ENCODE results near the gene C6orf118.

C6orf118 gene

DNA sequence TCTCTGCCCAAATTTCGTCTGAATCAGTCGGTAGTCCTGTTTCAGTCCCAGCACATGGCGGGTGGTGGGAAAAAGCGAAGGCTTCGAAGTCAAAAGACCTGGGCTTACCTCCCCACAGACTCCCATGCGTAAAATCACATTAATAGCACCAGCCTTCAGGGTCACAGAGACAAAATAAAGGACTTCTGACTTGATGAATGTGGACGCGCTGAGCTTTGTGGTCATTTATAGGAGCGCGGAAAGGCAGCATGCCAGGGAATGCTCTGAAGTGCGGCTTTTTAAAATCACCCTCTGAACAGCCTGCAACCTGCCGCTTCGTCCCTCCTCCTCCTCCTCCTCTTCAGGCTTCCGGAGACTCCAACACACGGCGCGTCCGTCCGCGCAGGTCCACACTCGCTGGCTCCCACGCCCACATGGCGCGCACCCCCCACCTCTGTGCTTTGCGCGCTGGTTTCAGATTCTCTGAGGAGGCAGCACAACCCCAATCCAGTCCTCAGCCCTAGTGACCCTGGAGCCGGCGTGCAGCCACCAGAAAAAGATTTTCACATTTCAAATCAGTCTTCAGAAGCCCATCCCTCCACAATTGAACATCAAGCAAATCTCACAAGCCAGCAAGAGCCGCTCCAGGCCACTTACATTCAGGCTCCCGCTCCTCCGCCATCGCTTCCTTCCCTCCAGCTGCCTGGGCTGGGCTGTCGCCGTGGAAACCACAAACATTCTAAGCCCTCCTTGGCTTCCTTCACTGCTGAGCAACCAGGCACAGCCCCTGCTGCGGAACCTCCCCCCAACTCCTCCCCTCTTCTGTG, at the start of gene C6orf118:
C6orf118 (minus strand) TSS at position 680 of the 806 bp plus-strand sequence; CDS start at position 661, 19 bp downstream.
- peak; percentile 80 for DNase-seq

DNA sequence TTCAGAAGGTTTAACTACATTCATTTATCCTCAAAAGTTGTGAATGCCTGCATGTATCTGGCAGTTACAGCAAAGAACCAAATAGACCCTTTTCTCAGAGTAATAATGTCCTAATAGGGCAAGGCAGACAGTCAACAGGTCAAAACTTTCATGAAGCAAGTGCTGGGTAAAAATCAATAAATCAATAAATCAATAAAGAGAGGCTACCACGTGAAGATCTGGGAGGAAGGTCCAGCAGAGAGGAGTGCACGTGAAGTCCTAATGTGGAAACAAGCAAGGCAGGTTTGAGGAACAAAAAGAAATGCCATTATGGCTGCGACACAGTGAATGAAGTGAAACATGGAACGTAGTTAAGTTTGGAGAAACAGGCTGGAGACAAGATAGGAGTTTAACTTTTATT, 36.3 kb upstream of the C6orf118 start:
- DNase-seq = no peak

DNA sequence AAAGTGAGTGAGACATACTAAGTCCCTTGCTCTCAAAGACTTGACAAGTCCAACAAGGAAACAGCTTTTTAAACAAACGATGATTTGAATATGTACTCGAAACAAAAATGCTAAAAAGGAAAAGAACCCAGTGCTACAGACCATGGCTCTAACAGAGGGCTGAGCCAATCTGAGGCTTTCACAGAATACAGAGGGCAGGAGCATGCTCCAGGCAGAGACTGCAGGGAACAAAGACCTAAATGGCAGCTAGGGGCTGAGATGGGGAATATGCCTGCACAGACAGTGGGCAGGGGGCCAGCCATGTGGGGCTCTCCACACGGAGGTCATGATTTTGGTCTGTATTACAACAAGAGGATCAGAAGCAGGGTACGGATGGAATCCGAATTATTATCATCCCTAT, 31.1 kb upstream of the C6orf118 start:
- no peak for DNase-seq

DNA sequence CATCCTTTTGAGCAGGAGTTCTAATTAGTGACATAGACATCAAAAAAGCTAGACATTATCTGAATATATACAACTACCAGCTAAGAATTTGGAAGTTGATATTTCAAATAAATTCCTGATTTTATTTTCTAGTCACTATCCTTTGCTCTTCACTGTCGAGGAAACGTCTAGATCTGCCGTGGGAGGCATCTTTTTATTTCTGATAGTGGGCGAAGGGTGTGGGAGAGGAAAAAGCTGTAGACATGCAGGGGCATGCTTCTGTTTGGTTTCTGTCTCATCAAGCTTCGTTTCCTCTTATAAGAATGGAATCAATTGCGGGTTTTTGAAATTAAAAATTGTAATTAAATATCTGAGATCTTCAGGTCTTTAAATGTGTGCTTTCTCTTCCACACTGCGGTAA, 16.2 kb upstream of the C6orf118 start:
- no peak for DNase-seq

DNA sequence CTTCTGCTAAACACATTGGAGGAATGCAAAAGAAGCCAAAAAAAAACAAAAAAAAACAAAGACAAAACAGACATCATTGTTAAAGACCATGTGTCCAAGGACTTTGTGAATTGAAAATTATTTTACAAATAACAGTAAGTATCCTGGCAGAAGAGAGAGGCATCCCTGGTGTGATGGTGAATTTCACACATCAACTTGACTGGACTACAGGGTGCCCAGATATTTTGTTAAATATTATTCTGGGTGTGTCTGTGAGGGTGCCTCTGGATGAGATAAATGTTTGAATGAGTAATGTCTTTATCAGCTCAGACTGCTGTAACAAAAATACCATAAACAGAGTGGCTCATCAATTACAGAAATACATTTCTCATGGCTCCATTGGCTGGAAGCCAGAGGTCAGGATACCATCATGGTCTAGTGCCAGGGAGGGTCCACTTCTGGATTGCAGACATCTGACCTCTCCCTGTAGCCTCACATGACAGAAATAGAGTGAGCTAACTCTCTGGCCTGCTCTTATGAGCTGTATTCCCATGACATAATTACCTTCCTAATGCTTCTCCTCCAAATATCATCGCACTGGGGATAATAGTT, 12.2 kb upstream of the C6orf118 start:
- DNase-seq = no peak

DNA sequence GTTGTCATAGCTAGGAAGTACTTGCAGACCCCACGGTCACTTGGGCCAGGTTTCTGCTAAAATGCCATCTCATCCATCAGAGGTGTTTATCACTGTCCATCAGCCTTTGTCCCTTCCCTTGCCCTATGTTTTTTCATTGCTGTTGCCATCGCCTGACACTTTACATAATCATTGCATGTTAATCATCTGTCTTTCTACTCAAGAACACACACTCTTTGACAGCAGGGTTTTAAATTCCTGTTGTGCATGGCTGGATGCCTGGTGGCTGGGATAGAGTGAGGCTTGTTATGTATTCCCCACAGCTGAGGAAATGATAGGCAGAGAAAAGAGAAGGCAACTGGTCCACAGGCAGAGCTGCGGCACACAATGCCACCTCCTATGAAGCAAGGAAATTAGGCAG, 11.7 kb upstream of the C6orf118 start:
- no peak for DNase-seq

DNA sequence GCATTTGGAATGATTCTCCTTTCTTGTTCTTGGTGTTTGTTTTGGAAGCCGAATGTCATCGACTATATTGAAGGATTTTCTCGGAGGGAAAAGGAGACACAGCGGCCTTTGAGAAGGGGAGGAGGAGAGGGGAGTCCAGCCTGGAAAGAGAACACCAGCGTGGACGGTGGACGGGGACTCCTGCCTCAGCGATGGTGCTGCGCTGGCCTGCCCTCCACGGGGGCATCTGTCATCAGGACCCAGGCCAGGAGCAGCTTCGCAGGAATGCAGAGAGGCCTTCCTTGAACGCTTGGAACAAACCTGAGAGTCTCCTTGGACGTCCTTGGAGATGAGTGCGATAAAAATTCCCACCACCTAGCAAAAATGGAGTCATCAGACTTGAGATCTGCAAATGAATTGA, 8.3 kb upstream of the C6orf118 start:
- no peak for DNase-seq

DNA sequence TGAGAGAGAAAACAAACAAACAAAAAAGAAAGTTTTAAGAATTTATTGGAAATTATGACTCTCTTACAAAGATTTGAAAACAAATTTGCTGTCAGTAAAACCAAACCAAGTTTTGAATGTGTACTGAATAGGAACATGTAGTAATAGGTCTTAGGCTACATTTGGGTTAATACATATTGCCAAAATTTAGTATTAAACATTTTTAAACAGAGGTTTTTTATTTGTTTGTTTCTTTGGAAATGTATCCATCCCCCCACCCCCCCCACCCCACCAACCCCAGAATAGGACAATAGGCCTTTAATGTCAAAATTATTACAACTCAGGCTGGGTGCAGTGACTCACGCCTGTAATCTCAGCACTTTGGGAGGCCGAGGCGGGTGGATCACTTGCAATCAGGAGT, 2.5 kb downstream of the C6orf118 start:
- no peak for DNase-seq

DNA sequence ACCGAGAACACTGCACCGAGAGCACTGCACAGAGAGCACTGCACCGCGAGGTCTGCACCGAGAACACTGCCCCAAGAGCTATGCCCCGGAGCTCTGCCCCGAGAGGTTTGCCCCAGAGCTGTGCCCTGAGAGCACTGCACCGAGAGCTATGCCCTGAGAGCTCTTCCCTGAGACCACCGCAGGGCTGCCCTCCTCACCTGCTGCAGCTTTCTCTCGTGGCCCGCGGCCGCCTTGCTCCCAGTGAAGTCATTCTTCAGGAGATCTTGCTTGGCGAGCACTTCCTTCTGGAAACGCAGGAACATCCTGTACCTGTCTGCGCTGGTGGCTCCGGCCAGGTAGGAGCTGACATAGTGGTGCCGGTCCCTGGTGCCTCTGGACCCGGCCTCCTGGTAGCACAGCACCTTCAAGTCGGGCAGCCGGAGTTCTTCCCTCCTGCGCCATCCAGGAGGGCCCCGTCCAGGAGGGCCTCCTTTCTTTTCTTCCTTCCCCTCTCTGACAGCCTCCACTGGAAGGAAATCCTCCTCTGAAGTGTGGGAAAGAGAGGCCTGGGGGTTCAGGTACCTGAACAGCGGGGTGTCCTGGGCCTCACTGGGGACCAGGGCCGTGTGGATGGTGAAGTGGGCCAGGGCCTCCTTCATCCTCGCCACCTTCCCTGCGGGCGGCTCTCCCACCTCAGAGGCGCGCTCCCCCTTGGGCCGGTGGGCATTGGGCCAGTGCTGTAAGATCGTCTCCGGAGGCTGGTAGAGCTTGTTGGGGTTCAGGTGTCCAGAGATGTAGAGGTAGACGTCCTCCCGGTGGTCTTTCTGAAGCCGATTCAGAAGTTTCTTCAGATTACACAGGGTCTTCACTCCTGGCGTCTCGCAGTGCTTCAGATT, 7.8 kb downstream of the C6orf118 start:
- DNase-seq = no peak

DNA sequence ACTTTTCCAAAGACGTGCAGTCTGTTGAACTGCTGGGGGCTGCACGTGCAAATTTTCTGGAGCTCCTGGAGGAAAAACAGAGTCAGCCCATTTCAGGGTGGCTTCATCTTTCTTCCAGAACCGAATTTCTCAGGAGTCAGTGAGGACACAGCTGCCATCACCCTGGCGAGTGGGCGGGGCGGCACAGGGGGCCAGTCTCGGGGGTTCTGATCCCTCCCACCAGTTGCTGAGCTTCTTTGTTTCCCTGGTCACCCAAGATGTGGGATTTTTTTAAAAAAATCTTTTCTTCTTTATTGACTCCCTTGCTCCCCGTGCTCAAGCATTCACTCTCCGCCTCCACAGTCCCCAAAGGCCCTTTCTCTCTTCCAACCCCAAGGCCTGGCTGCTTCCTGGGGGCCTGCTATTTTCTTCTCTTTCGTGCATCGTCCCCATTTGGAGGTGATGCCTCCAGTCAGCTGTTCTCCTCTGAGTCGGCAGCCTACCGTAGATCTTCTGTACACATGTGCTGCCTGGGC, 8.9 kb downstream of the C6orf118 start:
- DNase-seq = no peak

DNA sequence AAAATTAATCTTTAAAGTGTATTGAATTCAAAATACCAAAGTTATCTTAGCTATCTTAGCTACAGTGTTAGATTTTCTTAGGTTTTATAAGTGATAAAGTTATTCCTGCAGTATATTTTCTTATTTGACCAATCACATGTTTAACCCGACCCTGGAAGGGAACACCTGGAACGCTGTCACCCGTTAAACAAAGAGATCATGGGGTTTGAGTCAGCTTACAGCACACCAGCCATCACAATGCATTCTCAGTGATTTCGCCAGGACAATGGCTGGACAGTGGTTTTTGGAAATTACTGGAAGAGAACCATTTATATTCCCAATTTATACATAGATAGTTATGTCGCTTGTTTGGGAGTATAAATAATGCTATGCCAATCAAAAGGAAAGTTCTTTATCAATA, 10.5 kb downstream of the C6orf118 start:
- no peak for DNase-seq

DNA sequence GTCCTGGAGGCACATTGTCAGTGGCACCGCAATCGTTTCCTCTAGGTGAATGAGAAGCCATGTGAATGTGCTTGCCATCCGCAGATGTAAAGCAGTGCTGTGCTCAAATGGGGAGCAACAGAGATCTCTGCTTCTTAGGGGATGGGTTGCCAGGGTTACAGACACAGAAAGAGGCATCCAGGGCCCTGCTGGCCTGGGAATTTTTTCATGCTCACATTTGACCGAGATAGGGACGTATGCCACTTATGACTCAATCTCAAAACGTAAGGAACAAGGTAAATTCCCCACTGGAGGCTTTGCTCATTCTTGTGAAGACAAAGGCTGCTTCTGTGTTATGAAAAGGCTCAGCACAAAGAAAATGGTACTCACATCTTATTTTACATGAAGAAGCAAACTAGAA, 11.0 kb downstream of the C6orf118 start:
- no peak for DNase-seq

DNA sequence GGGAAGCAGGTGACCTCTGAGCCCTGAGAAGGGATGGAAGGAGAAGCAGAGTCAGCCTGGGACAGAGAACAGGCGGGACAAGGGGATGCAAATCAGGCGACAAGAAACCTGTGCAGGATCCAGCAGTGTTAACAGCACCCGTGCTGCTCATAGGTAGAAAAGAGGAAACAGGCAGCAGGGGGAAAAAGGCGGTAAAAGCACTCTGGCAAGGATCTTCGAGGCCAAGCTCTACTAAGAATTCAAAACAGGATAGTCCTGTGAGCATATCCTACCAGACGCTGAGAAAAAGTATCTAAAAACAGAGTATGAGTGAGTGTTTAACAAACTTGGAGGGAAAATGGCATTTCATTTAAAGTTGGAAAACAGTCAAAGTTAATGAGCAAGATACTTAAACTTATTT, 16.7 kb downstream of the C6orf118 start:
- no peak for DNase-seq

DNA sequence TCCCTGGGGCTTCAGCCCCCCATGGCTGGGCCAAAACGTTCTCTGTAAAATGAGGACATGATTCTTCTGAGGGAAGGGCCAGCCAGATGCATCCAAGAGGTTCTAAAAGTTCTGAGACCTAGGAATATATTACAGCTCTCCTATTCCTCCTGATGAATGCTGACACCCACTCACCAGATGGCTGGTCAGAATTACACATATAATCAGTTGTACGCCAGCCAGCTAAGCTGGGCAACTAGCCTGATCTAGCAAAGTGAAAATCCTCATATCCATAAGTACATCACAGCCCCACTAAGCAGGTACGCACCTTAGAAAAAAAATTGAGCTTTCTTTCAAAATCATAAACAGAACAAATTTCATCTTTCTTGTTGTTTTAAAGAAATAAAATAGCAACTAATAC, 34.8 kb downstream of the C6orf118 start:
- no peak for DNase-seq

DNA sequence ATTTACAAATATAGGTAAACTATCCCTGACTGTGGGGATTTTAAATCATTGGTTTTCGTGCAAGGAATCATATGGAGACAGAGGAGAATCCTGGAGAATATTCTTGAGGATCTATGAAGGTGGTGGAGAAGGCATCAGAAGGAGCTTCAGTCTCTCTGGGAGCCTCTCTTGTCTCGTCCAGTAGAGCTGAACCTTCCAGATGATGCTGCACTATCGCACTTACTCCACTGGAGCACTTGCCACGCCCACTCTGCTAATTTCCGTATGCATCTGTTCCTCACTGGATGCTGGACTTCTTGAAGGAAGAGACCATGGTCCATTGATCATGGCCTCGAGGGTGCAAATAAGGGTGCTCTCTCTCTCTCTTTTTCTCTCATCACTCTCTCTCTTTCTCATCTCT, 36.8 kb downstream of the C6orf118 start:
- no peak for DNase-seq

DNA sequence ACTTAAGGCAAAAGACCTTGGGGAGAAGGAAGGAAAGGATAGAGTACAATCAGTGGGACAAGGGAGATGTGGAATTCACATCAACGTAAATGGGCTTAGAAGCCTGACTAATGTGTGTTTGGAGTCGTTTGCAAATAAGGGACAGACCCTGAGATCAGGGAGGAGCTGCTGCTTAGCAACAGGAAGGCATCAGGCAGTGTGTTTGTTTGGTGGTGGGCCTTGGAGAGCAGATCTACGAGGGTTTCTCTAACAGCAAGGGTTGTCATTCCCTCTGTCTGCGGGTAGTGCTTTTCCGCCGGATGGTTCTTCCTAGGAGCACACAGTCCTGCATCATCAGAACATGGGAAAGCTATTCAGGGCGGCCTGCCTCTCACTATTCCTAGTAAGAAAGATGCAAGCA, 40.4 kb downstream of the C6orf118 start:
- no peak for DNase-seq

DNA sequence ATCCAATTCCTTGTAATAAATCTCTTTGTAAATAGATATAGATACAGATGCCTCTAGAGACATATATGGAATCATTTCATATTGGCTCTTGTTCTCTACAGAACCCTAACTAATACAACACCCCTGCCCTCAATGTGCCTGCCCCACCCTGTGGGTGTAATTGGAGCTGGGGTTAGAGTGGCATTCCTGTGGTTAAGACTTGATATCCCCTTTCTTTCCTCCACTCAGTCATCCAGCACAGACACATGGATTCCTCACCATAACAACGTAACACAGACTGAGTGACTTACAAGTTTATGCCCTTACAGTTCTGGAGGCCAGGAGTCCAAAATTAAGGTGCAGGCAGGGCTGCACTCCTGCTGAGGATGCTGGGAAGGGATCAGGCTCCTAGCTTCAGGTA, 42.8 kb downstream of the C6orf118 start:
- no peak for DNase-seq

DNA sequence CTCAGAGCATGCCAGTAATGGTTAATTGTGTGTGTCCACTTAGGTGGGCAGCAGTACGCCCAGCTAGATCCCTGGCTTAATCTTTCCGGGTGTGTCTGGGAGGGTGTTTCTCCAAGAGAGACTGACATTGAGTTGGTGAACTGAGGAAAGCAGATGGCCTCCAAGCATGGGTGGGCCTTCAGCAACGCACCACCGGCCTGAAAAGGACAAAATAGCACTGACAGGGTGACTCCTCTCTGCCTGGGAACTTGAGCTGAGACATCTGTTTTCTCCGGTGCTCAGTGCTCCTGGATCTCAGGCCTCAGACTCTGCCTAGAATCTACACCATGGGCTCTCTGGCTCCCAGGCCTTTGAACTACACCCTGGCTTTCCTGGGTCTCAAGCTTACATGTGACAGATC, 43.2 kb downstream of the C6orf118 start:
- no peak for DNase-seq

DNA sequence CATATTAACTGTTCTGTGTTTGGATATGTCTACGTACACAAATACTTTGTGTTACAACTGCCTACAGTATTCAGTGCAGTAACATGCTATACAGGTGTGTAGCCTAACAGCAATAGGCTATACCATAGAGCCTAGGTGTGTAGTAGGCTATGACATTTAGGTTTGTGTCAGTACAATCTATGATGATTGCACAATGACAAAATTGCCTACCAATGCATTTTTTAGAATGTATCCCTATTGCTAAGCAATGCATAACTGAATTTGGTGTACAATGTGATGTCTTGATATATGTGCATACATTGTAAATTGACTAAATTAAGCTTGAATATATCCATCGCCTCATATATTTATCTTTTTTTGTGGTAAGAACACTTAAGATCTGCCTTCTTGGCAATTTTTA, 48.9 kb downstream of the C6orf118 start:
- DNase-seq = no peak

DNA sequence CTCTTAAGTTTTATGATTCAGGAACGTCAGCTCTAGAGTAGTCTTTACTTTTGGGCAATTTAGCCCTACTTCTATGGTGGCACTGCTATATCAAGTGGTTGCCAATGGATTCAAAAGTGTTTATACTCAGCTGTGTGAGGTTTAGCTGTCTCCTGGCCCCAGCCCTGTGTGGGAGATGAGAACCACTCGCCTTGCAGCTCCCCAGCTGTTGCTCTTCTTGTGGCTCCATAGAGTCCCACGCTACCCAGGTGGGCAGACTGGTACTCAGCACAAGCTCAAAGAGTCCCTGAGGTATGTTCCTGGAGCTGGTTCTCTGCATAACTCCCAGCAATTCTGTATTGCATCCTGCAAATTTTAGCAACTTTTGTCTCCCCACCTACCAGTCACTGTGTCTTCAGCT, 59.6 kb downstream of the C6orf118 start:
- DNase-seq = no peak

DNA sequence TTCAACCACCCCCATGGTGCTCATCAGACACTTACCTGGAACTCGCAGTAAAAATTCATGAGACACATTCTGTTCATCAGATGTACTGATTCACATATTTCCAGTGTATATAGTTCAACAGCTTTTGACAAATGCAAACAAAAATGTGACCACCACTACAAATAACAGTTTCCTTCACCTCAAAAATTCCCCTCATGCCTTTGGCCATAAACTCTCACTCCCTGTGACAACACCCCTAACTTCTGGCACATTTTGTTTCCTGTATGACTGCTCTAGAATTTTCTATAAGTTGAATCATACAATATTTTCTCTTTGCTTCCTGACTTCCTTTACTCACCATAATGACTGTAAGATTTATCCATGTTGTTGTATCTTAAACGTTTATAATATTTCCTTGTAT, 63.7 kb downstream of the C6orf118 start:
- DNase-seq = no peak

DNA sequence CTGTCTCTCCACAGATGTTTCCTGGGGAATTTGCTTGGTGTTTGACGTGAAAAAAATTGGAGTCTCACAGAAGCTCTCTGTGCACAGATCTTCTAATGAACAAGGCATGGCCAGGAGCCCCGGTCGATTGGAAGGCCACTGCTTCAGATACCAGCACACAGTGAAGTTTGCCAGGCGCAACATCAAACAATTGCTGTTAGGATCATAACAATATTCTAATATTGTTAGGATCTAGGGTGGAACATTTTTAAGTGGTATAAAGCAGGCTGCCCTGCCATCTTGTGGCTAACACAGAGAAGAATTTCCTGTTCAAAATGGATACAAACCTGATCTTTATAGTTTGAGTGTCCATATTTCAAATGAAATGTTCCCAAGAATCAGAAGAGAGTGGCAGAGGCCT, 64.1 kb downstream of the C6orf118 start:
- no peak for DNase-seq

DNA sequence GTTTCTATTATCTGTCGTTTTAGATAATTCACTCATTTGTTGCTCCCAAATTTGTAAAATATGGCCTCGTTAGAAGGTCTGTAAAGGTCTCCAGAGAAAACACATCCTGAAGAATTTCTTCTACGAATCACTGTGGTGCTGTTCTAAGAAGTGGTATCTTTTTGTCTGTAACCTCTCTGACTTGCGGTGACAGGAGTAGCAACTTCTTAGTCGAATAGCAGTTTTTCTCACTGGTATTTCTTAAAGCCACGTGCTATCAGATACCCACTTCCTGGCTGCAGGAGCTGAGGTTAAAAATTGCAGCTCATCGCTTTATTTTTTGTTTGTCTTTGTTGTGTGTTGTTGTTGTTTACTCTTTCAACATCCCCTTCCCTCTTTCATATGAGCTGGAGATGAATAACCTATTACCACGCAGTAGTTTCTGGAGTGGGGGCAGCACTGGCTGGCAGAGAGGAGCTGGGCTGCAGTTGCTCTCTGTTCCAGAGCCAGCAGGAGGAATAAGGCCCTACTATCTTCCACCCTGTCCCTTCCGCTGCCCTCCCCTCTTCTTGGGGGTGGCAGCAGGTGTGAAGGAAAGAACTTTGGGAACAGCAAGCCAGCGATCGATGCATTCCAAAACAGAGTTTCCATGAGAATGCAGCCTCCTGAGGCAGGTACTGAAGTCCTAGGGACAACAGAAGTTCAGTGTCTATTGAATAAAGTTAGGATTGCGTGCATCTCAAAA, 64.7 kb downstream of the C6orf118 start:
- no peak for DNase-seq

Data from NCI-H748 treated with DMSO at 0.1 percent for 48 hours (cell line).